Epithelial cell of esophagus (primary cell): ENCODE data around the gene GPR17.

Source experiments
- DNase-seq: peaks from one replicate; pipeline ENCODE4 v3.0.0; 2010; ENCODE audit warnings: low read depth
- H3K4me3 ChIP-seq: 2 replicates; pipeline ENCODE4 v1.5.1; 2011; ENCODE audit warnings: mild to moderate bottlenecking, low read length, control low read depth
- TF ChIP-seq, protein P1 (sequence below): IDR thresholded peaks from 2 replicates; pipeline ENCODE4 v1.5.1; 2011; ENCODE audit warnings: low read depth, mild to moderate bottlenecking, low read length, control low read depth, inconsistent platforms; ENCODE audit not compliant: insufficient read depth; ENCODE audit errors: missing control alignments

The GPR17 gene

DNA sequence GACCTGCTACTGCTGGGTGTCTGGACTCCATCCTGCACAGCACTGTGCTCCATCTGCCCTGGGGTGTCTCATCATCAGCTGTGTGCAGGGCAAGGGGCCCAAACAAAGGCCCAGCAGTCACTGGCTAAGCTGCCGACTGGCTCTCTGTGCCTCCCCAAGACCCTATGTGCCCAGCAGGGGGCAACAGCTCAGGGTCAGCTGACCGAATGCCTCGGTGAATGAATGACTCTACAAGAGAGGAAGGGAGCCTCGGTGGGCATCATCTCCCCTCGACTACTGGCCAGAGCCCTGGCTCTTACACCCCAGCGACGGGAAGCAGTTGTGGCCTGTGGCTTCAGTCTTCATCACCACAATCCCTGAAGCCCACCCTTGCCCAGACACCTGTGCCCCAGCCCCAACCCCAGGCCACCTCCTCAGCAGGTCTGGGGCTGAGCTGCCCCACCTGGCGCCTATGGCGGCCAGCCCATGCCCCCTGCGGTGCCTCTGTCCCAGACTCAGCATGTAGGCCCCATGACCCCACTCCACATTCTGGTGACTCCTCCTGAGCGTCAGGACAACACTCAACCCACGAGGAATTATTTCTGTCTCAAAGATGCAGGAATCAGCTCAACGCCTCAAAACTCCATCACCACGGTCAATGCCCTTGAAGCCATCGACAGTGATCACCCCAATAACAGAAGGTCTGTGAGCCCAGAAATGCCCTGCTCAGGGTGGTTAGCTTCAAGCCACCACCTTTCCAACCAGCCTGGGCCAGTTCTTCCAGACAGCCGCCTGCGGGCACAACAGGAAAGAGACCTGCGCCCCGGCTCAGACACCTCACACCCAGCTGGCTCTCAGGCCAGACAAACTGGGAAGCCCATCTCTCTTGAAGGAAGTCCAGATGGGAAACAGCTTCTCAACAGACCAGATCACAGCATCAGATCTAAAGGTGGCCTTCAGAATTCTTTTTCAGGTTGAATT lies 1.6 kb upstream of the GPR17 start:
- DNase-seq: no peak
- no peak overlapping the region for H3K4me3 ChIP-seq
- TF ChIP-seq, protein P1, sequence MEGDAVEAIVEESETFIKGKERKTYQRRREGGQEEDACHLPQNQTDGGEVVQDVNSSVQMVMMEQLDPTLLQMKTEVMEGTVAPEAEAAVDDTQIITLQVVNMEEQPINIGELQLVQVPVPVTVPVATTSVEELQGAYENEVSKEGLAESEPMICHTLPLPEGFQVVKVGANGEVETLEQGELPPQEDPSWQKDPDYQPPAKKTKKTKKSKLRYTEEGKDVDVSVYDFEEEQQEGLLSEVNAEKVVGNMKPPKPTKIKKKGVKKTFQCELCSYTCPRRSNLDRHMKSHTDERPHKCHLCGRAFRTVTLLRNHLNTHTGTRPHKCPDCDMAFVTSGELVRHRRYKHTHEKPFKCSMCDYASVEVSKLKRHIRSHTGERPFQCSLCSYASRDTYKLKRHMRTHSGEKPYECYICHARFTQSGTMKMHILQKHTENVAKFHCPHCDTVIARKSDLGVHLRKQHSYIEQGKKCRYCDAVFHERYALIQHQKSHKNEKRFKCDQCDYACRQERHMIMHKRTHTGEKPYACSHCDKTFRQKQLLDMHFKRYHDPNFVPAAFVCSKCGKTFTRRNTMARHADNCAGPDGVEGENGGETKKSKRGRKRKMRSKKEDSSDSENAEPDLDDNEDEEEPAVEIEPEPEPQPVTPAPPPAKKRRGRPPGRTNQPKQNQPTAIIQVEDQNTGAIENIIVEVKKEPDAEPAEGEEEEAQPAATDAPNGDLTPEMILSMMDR: no peak

DNA sequence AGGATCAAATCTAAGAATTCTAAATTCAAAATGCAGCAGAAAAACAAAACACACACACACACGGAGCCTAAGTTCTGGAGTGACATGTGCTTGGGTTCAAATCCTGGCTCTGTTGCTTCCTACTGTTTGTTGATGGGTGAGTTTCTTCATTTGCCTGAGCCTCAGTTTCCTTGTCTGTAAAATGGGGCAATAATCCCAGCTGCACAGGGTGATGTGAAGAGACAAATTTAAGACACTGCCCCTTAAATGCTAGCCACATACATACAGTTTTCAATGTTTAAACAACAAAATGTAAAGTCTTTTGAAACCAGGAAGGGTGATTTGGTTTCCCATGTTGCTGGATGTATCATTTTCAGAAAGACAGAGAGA lies 943 bp upstream of the GPR17 start:
- H3K4me3 ChIP-seq: no peak overlapping the region
- no peak for DNase-seq
- TF ChIP-seq, protein P1: no peak

DNA sequence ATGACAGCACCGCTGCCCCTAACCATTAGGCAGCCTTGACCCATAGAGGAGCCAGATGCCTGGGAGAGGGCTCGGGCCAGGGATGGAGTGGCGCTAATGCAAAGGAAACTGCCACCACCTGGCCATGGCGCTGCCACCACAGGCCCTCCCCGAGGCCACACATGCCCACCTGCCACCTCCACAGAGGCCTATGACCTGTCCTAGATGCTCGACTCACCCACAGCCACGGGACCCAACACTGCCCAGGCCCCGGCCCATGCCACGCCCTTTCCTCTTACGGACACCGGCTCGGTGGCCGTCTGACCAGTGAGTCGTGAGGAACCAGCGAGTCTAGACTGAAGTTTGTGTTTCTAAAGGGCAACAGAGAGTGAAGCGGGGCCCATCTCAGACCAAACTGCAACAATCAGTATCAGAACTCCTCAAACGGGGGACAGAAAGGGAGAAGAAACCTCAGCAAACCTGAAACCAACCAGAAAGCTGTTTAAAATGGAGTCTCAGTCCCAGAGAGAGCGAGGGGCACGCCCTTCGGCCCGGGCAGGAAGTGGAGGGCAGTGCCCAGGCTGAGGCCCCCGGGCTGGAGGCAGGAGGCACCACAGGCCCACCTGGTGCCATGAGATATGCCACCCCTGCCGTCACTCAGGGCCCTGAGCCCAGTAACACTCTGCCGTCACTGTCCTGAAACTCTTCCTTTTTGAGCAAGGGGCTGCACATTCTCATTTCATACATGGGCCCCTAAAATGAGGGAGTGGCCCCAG lies 711 bp downstream of the GPR17 start:
- no peak overlapping the region for H3K4me3 ChIP-seq
- TF ChIP-seq, protein P1: no peak
- DNase-seq: no peak

DNA sequence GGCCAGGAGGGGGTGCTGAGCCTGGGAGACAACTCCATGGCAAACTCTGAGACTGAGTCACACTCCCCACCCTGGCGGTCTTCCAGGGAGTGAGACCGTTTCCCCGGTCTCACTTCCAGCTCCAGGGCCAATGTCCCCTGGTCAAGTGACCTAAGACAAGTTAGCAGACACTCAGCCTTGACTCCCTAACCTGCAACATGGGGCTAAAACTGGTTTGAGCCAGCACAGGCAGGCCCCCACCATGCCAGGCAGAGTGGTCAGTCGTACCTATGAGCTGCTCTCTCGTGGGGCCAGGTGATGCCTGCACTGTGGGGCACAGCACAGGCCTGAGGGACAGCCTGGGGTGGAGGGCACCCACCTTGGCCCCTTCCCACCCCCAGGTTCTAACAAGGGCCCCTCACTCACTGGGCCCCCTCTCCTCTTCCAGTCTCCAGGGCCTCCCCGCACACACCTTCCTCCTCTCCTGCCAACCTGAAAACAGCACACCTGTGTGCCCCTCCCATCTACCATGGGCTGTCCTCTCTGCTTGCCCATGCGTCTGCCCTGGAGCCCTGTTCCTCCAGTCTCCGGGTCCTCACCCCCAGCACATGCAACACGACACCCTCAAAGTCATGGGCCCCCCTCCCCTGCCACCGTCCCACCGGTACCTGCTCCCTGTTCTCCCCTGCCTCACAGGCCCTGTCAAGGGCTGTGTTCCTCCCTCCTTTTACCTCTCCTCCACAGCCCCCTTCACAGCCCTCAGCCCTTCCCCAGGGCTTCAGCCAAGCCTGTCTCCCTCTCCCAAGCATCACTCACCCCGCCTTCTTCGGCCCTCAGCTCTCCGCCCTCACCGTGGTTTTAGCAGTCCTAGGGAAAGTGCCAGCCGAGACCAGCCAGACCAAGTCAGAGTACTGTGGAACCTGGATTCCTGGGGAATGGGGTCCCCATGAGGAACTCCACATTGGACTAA lies 1.6 kb downstream of the GPR17 start:
- no peak overlapping the region for H3K4me3 ChIP-seq
- TF ChIP-seq, protein P1: no peak
- DNase-seq: no peak

DNA sequence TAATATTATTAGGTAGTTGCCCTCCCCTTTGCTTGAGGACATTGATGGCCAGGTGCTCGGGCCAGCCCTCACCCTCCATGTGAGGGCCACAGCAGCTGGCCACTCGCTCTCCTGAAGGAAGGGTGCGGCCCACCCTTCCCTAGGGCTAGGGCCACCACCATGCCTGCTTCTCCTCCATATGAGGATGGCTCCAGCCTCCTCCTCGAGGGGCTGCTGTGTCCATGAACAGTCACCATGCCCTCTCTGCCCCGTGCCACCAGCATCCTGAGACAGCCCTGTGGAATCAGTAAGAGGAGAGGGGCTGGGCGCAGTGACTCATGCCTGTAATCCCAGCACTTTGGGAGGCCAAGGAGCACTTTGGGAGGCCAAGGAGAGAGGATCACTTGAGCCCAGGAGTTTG lies 2.4 kb downstream of the GPR17 start:
- no peak overlapping the region for H3K4me3 ChIP-seq
- no peak for DNase-seq
- TF ChIP-seq, protein P1: no peak

DNA sequence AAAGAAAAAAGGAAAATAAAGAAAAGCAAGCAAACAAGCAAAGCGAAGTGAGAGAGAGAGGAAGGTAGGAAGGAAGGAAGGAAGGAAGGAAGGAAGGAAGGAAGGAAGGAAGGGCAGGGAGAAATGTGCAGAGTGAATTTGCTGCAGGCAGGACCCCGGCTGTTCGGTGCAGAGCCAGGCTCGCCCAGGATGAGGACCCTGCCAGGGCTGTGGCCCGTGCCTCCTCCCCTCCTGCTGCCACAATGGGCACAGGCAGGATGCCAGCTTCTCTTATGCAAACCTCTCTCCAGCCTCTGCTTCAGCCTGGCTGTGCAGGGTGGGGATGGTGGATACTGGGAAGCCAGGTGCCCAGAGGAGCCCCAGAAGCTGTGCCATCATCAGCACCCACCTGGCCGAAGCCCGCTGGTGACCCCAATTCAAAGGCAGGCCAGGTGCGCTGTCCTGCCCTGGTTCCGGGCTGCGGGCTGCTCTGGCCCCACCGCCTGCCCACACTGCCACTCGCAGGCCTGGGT lies 3.2 kb downstream of the GPR17 start:
- no peak overlapping the region for H3K4me3 ChIP-seq
- TF ChIP-seq, protein P1: no peak
- DNase-seq: no peak
